Right forelimb (tissue), 1 donor: ENCODE results near the gene FOXN4.
"Not testable (repeated sequence)": the region's sequence is repeated elsewhere in the genome, so short reads cannot be mapped to it uniquely, and the experiment has no call there.

Experiments
- DNase-seq: peaks from one replicate; pipeline ENCODE4 v3.0.0-alpha.2; 2018

The FOXN4 gene, protein sequence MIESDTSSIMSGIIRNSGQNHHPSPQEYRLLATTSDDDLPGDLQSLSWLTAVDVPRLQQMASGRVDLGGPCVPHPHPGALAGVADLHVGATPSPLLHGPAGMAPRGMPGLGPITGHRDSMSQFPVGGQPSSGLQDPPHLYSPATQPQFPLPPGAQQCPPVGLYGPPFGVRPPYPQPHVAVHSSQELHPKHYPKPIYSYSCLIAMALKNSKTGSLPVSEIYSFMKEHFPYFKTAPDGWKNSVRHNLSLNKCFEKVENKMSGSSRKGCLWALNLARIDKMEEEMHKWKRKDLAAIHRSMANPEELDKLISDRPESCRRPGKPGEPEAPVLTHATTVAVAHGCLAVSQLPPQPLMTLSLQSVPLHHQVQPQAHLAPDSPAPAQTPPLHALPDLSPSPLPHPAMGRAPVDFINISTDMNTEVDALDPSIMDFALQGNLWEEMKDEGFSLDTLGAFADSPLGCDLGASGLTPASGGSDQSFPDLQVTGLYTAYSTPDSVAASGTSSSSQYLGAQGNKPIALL

DNA sequence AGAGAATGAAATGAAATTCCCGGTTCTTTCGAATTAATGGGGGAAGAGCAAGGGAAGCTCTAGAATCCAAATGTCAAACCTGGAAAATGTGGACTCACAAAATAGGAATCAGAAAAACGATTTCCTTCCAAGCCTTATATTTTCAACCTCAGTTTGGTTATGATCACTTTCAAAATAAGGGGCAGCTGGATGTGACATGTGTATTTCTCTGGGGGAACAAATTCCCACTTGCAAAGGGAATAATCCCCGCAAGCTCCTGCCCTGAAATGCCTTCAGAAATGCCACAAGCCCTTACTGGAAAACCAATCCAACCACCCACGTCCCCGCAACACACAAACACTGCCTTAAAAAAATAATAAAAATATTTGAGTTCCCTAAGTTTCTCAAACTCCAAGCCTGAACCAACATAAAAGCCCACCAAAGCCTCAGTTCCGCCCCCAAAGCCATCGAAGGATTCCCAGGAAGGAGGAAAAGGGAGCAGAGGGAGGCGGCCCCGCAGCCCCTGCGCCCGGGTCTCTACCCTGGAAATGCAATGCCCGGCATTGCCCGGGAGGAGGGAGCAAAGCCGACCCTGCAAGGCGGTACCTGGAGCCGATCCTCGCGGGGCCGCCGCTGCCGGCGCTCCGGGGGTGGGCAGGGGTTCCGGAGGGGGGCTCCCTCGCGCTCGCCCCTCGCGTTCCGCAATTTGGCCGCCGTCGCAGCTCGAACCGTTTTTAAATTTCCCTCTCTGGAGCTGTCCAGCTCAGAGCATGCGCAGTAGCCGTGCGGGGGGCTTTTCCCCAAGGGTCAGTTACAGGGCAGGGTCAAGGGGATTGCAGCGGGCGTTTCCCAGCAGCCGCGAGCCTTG lies at the start of gene FOXN4:
TSS of gene FOXN4 (minus strand) at position 751 of the 847 bp plus-strand sequence. CDS start 963 bp downstream, outside the sequence.
- no peak for DNase-seq

DNA sequence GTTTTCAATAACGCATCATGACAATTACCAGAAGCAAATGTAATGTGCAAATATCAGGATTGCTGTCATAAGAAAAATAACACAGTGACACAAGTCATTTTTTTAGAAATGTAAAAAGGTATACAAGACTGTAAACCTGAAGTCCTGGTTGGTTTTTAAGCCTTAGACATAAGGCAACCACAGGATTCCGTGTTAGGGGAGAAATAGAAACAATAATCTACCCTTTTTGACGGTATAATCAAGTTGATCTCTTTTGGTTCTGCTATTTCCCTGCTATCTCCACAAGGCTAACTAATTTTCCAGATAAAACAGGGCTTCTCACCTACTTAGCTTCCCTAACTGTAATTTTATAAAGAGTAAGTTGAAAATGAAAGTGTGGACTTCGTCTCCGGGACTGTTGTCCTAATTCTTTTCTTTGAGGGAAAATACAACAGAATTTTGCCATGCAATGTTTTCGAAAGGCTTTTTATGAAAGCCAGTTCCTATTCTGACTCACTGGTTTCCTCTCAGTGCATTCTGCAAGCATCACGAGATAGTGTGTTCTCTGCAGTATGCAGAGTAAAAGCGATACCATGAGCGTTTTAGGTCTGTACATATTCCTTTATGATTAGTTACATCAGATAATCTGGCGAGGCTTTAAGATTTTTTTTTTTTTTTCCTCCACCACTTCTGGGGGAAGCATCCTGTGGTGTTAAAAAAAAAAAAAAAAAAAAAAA lies 49.2 kb upstream of the FOXN4 start:
- no peak for DNase-seq

DNA sequence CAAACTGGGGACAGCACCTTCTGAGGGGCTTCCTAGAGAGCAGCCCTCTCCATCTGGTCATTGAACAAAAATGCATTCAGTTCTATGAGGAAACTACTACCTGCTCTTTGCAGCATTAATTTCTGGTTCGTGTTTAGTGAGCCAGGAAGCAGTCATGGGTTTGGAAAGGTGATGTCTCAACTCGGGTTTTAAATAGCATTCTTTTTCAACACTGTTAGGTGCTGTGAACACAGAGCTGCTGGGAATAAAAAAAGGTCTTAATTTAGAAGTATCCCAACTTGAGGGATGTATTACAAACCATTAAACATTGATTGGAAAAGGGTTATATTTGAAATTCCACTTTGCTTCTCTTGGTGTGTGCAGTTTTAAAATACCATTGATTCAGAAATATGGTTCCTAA lies 47.9 kb upstream of the FOXN4 start:
- DNase-seq = no peak

DNA sequence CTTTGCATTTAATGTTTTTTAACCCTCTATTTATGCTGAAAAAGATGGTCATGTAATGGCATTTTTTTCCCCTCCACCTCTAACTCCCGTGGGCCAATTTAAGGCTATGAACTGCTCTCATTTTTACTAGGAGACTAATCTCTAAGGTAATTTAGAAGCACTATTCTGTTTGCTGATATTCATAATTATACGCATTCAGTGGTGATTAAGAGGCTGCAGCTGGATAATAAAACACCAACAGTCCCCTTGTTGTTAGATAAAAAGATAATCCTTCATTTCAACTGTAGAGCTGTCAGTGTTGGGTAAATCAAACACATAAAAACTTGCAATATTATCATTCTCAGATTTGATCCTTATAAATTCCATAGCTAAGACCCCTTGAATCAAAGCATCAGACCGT lies 47.5 kb upstream of the FOXN4 start:
- no peak for DNase-seq

DNA sequence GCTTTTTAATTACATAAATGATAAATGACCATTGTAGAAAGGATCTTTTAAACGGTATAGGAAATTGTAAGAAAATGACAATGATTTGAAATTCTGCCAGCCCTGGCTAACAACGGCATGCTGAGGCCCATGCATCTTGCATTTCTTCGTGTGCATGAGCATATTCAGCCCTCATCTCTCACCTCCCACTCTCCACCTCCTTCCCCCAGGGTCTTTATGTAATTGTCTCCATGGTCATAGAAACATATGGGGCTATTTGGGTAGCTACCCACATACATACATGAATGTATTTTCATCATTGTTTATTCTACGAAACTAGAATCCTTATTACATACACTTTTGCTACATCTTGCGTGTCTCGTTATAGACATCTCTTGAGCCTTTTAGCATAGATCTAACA lies 43.1 kb upstream of the FOXN4 start:
- no peak for DNase-seq

DNA sequence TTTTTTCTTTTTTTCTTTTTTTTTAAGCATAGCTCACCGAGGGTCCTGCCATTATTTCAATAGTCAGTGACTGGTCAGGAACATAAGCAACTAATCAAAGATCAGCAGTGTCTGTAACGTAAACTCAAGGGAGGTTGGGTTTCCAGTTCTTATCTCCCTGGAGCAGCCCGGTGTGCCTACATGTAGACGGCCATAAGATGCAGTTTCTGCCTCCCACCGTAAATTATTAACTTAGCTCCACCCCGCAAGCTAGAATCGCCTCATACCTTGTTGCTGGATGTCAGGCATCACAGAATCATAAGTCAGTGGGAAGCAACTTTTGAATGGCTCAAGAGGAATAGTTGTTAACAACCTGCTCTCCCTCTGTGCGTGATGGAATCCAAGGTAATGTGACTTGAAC lies 38.5 kb upstream of the FOXN4 start, which contains the start of gene MYO1H:
TSS of gene MYO1H (plus strand) at position 312 of the 400 bp plus-strand sequence. CDS start at position 373, 61 bp downstream.
- no peak for DNase-seq

DNA sequence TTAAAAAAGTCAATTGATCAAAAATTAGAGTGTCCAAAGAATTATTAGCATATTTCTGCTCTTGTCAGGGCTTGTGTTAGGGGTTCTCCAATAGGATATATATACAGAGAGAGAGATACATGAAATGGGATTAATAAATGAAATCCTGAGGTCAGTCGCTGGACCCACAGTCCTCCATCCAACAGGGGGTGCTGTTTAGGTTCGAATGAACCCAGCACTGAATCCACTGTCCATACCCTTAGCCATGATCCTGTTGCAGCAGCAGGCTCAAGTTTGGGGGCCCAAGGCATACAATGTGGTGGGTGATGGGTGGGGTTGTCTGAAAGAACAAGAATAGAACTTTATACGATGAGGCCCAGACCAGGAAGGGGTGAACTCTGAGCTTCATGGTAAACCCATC lies 37.8 kb upstream of the FOXN4 start:
- no peak for DNase-seq

DNA sequence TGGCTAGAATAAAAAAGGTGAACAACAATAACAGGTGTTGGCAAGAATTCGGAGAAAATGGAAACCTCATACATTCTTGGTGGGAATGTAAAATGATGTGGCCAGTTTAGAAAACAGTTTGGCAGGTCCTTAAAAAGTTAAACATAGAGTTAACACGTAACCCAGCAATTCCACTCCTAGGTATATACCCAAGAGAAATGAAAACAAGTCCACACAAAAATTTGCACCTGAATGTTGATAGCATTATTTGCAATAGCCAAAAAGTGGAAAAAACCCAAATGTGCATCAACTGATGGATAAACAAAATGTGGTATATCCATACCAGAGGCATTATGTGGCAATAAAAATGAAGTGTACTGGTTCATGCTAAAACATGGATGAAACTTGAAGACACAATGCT lies 36.3 kb upstream of the FOXN4 start:
- DNase-seq = no peak

DNA sequence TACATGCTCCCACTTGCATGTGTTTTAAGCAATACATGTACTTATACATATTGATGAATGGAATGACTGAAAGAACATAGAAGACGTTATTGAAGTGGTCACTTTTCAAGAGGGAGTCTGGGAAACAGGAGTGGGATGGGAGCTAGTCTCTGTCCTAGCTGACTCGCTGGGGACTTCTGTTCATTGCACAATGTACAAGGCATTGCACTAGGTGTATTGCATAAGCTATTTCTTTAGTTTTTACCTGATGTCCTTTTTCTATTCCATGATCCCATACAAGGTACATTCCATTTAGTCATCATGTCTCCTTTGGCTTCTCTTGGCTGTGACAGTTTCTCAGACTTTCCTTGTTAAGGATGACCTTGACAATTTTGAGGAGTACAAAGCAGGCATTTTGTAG lies 34.6 kb upstream of the FOXN4 start:
- no peak for DNase-seq

DNA sequence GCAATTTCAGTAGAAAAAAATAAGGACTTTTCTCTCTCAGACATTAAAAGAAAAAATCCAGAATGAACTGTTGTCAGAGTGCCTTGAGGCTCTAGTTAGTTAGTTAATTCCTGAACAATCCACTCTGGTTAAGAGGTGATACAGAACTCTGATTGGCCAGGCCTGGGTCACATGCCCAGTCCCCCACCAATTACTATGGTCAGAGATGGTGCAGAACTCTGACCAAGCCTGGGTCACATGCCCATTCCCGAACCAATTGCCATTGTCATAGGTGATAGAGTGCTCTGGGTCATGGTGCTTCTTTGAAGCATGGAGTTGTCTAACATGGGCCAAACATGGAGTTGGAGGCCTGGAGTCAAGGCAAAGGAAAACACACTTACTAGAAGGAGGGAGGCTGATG lies 27.5 kb upstream of the FOXN4 start:
- DNase-seq = no peak

DNA sequence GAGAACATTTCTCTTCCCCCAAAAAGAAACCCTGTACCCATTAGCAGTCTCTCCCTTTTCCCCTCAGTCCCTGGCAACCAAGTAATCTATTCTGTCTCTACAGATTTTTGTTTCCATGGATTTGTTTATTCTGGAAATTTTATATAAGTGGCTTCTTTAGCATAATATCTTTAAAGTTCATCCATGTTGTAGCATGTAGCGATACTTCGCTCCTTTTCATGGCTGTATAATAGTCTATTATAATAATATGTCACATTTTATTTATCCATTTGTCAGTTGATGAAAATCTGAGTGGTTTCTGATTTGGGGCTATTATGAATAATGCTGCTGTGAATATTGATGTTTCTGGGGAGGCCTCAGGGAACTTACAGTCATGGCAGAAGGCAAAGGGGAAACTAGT lies 25.8 kb upstream of the FOXN4 start:
- DNase-seq = no peak

DNA sequence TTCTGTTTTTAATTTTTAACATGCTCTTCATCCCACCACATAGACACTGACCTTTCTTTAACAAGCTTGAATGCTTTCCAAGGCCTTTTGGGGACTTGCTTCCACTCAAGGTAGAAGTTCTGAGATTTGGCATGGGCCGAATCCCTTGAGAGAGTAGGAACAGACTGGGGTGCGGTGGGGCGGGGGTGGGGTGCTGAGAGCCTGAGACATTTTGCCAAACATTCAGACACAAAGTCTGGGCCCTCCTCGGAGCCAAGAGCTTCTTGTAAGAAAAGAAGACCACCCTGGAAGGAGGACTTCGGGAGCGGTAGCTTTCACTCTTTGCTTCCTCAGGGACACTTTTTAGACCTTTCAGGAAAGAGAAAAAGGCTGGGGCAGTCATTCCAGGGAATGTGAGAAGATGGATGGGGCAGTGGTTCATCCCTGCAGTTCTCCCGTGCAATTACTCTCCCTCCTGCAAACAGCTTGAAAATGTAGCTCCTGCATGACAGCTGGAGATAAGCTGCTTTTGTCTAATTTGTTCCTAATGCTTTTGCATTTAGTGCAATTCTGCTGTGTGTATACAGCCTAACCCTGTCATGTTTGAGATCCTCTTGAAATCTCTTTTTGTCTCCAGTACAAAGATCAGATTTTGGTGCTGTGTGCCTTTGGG lies 22.3 kb upstream of the FOXN4 start:
- no peak for DNase-seq

DNA sequence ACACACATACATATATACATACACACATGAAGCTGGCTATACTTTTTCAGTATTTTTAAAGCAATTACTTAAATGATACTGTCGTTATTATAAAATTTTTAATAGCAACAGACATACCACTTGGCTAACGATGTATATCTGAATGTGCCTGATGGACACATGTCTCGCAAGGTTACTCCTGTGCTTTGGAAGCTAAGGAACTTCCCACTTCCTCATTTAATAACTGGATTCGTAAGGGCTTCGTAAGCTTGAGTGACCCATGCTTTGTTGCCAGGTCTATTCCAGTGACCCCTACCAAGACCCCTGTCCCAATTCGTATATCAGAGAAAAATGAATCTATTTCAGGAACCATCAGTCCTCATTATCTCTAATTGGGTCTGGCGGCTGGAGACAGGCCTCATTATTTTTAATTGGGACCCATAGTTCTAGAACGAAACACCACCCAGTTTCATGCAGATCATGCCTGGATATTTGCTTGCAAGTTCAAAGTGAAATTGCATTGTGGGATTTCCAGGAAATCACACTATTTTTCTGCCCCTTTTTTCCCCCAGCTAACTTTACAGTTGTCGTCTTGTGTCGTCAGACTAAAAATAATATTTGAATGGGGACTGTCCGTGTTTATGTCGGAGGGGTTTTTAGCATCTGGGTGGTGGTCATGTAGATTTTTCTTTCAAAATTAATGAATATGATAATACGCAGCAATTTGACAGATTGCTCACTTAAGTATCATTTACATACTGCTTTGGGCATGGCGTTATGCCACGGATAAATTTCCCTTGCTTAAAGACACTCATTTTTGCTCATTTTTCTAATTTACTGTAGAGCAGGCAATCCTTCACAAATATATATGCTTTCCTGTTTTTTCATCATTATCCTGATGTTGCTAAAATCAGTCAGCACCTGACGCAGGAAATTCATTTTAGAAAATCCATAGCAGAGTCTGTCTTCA lies 21.5 kb upstream of the FOXN4 start:
- no peak for DNase-seq

DNA sequence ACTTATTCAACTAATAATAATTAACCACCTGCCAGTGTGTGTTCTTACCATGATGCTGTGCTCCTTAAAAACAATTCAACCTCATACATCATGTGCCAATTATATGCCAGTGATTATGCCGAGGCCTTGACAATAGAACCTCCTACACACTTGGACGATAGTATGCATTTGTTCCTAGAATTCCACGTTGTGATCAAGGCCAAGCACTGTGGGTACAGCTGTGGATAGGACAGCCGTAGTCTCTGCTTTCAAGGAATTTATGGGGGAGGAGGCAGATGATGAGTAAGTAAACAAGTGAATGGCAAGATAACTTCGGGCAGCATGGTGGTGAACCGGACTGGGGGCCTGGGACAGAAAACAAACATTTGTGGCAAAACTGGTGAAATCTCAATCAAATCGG lies 20.6 kb upstream of the FOXN4 start:
- no peak for DNase-seq

DNA sequence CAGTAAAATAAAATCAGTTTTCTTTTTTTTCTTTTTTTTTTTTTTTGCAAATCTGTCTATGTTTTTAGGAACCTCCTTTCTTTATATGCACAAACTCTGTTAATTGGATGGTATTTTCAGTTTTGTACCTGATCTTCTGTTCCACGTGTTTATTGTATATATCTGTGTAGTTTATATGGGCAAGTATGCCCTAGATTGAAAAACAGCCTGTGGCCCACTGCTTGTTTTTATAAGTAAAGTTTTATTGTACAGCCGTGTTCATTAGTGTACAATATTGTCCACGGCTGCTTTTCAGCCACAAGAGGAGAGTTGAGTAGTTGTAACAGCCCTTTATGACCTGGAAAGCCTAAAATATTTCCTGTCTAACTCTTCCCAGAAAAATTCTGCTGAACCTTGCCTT lies 19.9 kb upstream of the FOXN4 start:
- no peak for DNase-seq

DNA sequence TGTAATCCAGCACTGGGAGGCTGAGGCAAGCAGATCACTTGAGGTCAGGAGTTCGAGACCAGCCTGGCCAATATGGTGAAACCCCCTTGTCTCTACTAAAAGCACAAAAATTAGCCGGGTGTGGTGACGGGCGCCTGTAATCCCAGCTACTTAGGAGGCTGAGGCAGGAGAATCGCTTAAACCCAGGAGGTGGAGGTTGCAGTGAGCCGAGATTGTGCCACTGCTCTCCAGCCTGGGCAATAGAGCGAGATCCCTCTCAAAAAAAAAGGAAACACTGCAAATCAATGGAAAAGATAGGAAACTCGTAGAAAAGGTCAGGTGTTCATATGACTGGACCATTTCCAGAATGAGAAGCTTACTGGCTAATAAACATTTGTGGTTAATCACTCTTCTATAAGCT lies 12.2 kb upstream of the FOXN4 start:
- not testable (repeated sequence) for DNase-seq

DNA sequence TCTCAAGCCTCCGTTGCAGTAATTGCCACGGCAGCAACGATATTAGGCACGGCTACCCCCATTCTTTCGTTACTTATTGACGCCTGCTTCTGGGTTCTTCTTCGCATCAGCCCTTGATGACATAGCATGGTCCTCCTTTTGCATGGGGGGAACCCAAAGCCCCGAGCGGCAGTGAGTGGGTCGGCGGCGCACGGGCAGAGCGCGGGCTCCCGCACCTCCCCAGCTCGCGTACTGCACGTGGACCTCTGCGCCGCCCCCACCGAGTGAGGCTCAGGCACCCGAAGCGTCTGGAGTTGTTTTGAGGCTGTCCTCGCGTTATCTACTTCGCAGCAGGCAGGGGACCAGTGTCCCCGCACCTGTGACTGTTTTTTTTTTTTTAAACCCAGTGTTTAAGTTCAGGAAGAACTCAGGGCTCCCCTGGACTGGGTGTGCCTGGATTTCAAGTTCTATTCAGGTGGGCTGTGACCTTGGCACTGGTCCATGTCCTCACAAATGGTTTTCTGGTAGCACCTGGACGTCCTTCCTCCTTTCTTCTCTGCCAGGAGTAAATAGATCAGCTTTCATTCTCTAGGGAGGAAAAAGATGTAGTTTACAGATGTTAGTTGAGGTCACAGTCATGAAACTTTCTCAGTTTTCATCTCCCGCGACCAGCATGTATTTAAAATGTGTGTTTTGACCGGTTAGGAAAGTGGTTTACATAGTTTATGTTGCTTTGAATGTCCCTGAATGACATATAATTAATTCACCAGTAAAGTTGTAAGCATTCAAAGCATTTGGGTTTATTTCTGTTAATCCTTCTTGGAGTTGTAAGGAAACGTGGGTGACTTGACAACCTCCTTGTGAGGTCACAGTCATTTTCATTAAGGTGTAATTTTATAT lies 1.4 kb upstream of the FOXN4 start:
- DNase-seq = no peak

DNA sequence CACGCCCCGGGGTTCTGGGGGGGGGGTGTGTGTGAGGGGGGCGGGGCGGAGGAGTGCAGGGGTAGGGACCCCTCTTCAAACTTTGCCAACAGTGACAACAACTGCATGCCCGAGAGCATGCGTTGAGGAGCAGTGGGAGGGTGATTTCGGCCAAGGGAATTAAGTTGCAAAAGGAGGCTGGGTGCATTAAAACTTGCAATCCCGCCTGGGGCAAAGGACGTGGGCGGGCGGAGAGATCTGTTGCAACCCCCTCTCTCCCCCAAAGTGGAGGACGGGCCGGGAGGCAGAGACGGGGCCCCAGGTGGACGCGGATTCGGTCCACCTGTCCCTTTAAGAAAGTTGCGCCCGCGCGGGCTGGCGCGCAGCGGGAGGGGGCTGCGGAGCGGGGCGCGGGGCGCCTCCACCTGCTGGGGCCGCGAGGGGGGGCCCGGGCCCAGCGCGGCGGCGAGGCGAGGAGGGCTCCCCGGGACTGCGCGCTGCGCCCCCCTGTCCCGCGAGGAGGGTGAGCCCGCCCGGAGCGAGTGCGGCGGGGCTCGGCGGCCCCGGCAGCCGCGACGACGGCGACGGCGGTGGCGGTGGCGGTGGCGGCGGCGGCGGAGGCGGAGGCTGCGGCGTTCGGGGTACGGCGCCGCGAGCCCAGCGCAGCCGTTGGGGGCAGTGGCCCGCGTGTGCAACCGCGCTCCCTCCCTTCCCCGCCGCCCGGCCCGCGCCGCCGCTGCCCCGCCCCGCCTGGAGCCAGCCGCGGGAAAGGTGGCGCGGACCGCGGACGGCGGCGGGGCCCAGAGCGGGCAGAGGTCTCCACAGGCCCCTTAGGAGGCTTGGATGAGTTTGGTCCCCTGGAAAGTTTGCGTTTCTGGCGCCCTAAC lies 530 bp upstream of the FOXN4 start:
- no peak for DNase-seq

DNA sequence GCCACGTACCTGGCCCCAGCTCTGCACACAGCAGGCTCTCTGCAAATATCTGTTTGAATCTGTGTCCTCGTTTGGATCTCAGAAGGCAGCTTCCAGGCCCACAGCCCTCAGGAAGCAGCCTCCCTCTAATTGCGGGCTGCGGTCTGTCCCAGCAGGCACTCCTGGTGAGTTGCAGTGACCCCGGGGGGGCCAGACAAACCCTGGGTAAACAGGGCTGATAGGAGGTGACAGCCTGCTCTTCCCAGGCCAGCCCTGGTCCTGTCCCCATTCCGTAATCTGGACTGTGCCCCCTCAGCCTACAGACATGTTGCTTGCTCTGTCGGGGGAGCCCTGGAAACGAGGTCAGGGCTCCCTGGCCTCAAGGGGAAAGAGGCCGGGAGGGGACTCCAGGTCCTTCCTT lies 2.0 kb downstream of the FOXN4 start:
- no peak for DNase-seq
